Measurements from ENCODE around the gene C1orf226.

GRCh38 chr1:162343470-162343869, 38.1 kb upstream of the C1orf226 start:
- TF ChIP-seq ZFX (IDR thresholded peaks at IDR 0.05) (no peak), CTCF (conservative IDR thresholded peaks at IDR 0.05) (no peak)

Data from C4-2B (cell line).